ENCODE results near the gene GMDS.

DNA sequence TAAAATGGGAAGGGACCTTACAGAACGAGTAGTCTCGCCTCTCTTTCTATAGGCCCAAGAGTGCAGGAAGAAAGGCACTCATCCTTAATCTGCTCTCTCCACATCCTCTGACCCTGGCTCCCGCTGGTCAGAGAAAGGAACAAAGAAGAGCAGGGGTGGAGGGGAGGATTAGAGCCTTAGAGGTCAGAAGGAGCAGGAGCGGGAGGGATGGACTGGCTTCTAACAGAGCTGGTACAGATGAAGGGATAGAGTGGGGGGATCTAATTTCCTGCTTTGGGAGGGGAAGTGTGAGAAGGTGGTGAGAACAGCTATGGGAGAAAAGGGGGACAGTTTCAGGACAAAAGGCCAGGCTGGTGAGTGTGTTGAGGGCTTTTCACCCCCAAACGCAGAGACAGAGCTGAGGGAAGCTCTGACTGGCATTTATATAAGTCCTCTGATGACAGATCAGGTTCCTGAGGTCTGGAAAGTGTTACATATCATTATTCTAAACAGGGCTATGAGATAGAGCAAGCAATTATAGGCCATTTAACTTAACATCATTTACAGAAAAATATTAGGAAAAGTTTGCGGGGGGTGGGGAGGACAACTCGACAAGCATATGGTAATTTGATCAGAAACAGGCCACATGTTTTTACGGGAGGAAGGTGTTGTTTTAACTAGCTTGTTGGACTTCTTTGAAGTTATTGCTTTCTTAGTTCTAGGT is 524.6 kb downstream of the GMDS start:
- TF ChIP-seq, protein P1, sequence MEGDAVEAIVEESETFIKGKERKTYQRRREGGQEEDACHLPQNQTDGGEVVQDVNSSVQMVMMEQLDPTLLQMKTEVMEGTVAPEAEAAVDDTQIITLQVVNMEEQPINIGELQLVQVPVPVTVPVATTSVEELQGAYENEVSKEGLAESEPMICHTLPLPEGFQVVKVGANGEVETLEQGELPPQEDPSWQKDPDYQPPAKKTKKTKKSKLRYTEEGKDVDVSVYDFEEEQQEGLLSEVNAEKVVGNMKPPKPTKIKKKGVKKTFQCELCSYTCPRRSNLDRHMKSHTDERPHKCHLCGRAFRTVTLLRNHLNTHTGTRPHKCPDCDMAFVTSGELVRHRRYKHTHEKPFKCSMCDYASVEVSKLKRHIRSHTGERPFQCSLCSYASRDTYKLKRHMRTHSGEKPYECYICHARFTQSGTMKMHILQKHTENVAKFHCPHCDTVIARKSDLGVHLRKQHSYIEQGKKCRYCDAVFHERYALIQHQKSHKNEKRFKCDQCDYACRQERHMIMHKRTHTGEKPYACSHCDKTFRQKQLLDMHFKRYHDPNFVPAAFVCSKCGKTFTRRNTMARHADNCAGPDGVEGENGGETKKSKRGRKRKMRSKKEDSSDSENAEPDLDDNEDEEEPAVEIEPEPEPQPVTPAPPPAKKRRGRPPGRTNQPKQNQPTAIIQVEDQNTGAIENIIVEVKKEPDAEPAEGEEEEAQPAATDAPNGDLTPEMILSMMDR (IDR thresholded peaks at IDR 0.05) = no peak
- TF ChIP-seq EP300 (IDR thresholded peaks at IDR 0.05) = no peak

All from ovary (tissue), 3 donors.